Measurements from ENCODE around the gene ALG9.

DNA sequence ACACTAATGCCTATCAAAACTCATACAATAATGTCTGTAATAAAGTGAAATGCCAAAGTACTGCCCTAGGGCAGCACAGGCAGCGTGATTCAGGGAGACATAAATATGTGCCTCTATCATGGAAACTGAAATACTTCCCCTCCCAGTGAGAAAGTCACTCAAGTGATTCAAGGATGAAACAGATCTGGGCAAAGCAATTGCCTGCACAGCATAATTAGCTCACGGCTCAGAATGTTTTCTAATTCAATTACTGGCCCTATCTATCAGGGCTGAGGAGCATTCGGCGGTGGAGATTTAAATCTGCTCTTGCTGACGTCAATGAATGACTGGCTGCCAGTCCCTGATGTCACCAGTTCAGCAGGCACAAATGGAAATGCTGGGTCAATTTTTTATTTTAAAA, 77.5 kb downstream of the ALG9 start:
- TF ChIP-seq, protein P1, sequence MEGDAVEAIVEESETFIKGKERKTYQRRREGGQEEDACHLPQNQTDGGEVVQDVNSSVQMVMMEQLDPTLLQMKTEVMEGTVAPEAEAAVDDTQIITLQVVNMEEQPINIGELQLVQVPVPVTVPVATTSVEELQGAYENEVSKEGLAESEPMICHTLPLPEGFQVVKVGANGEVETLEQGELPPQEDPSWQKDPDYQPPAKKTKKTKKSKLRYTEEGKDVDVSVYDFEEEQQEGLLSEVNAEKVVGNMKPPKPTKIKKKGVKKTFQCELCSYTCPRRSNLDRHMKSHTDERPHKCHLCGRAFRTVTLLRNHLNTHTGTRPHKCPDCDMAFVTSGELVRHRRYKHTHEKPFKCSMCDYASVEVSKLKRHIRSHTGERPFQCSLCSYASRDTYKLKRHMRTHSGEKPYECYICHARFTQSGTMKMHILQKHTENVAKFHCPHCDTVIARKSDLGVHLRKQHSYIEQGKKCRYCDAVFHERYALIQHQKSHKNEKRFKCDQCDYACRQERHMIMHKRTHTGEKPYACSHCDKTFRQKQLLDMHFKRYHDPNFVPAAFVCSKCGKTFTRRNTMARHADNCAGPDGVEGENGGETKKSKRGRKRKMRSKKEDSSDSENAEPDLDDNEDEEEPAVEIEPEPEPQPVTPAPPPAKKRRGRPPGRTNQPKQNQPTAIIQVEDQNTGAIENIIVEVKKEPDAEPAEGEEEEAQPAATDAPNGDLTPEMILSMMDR (IDR thresholded peaks at IDR 0.05) = no peak
- no peak for TF ChIP-seq EZH2 (IDR thresholded peaks at IDR 0.05)

Measured in neural progenitor cell (in vitro differentiated cells).